ENCODE data around the gene MRPS2. TPM values are rescaled to one million over a fixed set of nuclear protein-coding genes. Genes with fewer than 3 reads are reported as not detected.
"Not testable (repeated sequence)": the region's sequence is repeated elsewhere in the genome, so short reads cannot be mapped to it uniquely, and the experiment has no call there.

The MRPS2 gene
- total and polyA plus RNA-seq, 2 donors (not counting 3 experiments of a cell fraction or from before 2014, with no cell fraction given): 50.8 to 231 TPM

- H3K9me3 ChIP-seq (replicated peaks; ENCODE audit: control insufficient read depth, insufficient read depth, low read length); H3K79me2 ChIP-seq (ENCODE audit: control insufficient read depth, insufficient read depth, low read length); POLR2A ChIA-PET; H3K27me3 ChIP-seq (ENCODE audit: control insufficient read depth in 2 of 2, insufficient read depth in 2 of 2, low read length in 2 of 2); H3K9ac ChIP-seq (replicated peaks; ENCODE audit: extremely low read depth, insufficient read depth, low read length); dilution Hi-C loops (cut with MboI; ENCODE audit: extremely low pct_ligation_motif_present, low sequenced_read_pairs); DNase-seq (ENCODE audit: low read depth, low spot score); H3K4me1 ChIP-seq (ENCODE audit: control insufficient read depth, extremely low read depth, insufficient read depth, low read length); H3K4me3 ChIP-seq (replicated peaks in 1 of 3; ENCODE audit: insufficient read depth in 1 of 3, low read depth in 1 of 3, low read length in 3 of 3); CTCF ChIA-PET; H4K20me1 ChIP-seq (replicated peaks; ENCODE audit: control insufficient read depth, extremely low read depth, insufficient read depth, low read length); intact Hi-C loops (cut with micrococcal nuclease); H3K36me3 ChIP-seq (ENCODE audit: control insufficient read depth in 2 of 2, extremely low read depth in 1 of 2, insufficient read depth in 2 of 2, low read length in 2 of 2); H3K4me2 ChIP-seq (ENCODE audit: insufficient read depth, low read length); H3K27ac ChIP-seq (ENCODE audit: insufficient read depth, low read depth, low read length); FAIRE-seq; H2AFZ ChIP-seq (ENCODE audit: low read depth, low read length); H3K9me1 ChIP-seq (replicated peaks; ENCODE audit: control insufficient read depth, extremely low read depth, insufficient read depth, low read length); BruUV-seq (replicated peaks): not testable (repeated sequence)
Observed at GRCh38 chr9:135535631-135536030, 35.1 kb downstream of the MRPS2 start.

- intact Hi-C loops (cut with micrococcal nuclease): no loop called here
- no peaks in the 10 kb centered on the region for H3K36me3 ChIP-seq (ENCODE audit: control insufficient read depth in 2 of 2, extremely low read depth in 1 of 2, insufficient read depth in 2 of 2, low read length in 2 of 2)
Observed at GRCh38 chr9:135536216-135536615, 35.7 kb downstream of the MRPS2 start.

GRCh38 chr9:135543262-135543894, 42.9 kb downstream of the MRPS2 start:
- H3K9me3 ChIP-seq (replicated peaks; ENCODE audit: control insufficient read depth, insufficient read depth, low read length); POLR2A ChIA-PET; H3K36me3 ChIP-seq (ENCODE audit: control insufficient read depth in 2 of 2, extremely low read depth in 1 of 2, insufficient read depth in 2 of 2, low read length in 2 of 2); H3K9ac ChIP-seq (replicated peaks; ENCODE audit: extremely low read depth, insufficient read depth, low read length); dilution Hi-C loops (cut with MboI; ENCODE audit: extremely low pct_ligation_motif_present, low sequenced_read_pairs); DNase-seq (ENCODE audit: low read depth, low spot score); H3K79me2 ChIP-seq (ENCODE audit: control insufficient read depth, insufficient read depth, low read length); H3K27me3 ChIP-seq (ENCODE audit: control insufficient read depth in 2 of 2, insufficient read depth in 2 of 2, low read length in 2 of 2); BruUV-seq (replicated peaks); H2AFZ ChIP-seq (ENCODE audit: low read depth, low read length); H3K4me3 ChIP-seq (replicated peaks in 1 of 3; ENCODE audit: insufficient read depth in 1 of 3, low read depth in 1 of 3, low read length in 3 of 3); H3K4me2 ChIP-seq (ENCODE audit: insufficient read depth, low read length); H4K20me1 ChIP-seq (replicated peaks; ENCODE audit: control insufficient read depth, extremely low read depth, insufficient read depth, low read length); H3K4me1 ChIP-seq (ENCODE audit: control insufficient read depth, extremely low read depth, insufficient read depth, low read length); H3K9me1 ChIP-seq (replicated peaks; ENCODE audit: control insufficient read depth, extremely low read depth, insufficient read depth, low read length); H3K27ac ChIP-seq (ENCODE audit: insufficient read depth, low read depth, low read length); CTCF ChIA-PET; intact Hi-C loops (cut with micrococcal nuclease): not testable (repeated sequence)
- peak; percentile 15 for FAIRE-seq

More at GRCh38 chr9:135536216-135536615, 35.7 kb downstream of the MRPS2 start:
- H3K9me1 ChIP-seq (replicated peaks; ENCODE audit: control insufficient read depth, extremely low read depth, insufficient read depth, low read length): no peaks in the 10 kb centered on the region
- dilution Hi-C loops (cut with MboI; ENCODE audit: extremely low pct_ligation_motif_present, low sequenced_read_pairs): no loop called here
- H4K20me1 ChIP-seq (replicated peaks; ENCODE audit: control insufficient read depth, extremely low read depth, insufficient read depth, low read length): no peaks in the 10 kb centered on the region
- H3K27ac ChIP-seq (ENCODE audit: insufficient read depth, low read depth, low read length): no peak overlapping the region
- no peak overlapping the region for H3K9ac ChIP-seq (replicated peaks; ENCODE audit: extremely low read depth, insufficient read depth, low read length)
- H3K4me2 ChIP-seq (ENCODE audit: insufficient read depth, low read length): no peak overlapping the region
- ChIA-PET CTCF (no interaction called here), POLR2A (no interaction called here)
- FAIRE-seq (no peak), DNase-seq (ENCODE audit: low read depth, low spot score) (no peak)
- no peaks in the 10 kb centered on the region for H3K79me2 ChIP-seq (ENCODE audit: control insufficient read depth, insufficient read depth, low read length)
- peaks cover 0 to 2% of the 10 kb centered on the region in 2 experiments for H3K27me3 ChIP-seq (ENCODE audit: control insufficient read depth in 2 of 2, insufficient read depth in 2 of 2, low read length in 2 of 2)
- no peak for TF ChIP-seq GATA2 (IDR thresholded peaks at IDR 0.05; ENCODE audit: insufficient read depth, insufficient read length, low read depth, low read length)
- H3K9me3 ChIP-seq (replicated peaks; ENCODE audit: control insufficient read depth, insufficient read depth, low read length): no peaks in the 10 kb centered on the region
- H3K4me3 ChIP-seq (replicated peaks in 1 of 3; ENCODE audit: insufficient read depth in 1 of 3, low read depth in 1 of 3, low read length in 3 of 3): no peak overlapping the region
- no peaks in the 10 kb centered on the region for H3K4me1 ChIP-seq (ENCODE audit: control insufficient read depth, extremely low read depth, insufficient read depth, low read length)
- no TSS peak for BruUV-seq (replicated peaks)
- no peak overlapping the region for H2AFZ ChIP-seq (ENCODE audit: low read depth, low read length)

All from endothelial cell of umbilical vein (primary cell).